ENCODE measurements around the gene FRMPD1.
"Not testable (repeated sequence)": the region's sequence is repeated elsewhere in the genome, so short reads cannot be mapped to it uniquely, and the experiment has no call there.

FRMPD1 gene

DNA sequence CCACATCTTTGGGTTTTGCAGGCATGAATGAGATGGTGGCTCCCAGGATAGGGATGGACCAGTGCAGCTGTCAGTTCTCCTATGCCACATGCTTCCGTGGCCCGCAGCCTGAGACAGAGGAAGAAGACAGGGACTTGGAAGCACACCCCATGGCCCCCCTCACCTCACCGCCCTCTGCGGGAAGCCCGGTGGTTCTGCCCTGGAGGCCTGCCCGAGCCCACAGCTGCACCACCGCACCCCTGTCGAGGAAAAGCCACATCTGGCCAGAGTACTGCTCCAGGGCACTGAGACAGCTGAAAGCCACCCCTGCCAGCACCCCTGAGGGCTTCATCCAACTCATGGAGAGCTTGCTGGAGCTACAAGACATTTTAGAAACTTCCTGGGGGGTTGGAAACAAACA lies 95.2 kb downstream of the FRMPD1 start:
- no peak for DNase-seq

DNA sequence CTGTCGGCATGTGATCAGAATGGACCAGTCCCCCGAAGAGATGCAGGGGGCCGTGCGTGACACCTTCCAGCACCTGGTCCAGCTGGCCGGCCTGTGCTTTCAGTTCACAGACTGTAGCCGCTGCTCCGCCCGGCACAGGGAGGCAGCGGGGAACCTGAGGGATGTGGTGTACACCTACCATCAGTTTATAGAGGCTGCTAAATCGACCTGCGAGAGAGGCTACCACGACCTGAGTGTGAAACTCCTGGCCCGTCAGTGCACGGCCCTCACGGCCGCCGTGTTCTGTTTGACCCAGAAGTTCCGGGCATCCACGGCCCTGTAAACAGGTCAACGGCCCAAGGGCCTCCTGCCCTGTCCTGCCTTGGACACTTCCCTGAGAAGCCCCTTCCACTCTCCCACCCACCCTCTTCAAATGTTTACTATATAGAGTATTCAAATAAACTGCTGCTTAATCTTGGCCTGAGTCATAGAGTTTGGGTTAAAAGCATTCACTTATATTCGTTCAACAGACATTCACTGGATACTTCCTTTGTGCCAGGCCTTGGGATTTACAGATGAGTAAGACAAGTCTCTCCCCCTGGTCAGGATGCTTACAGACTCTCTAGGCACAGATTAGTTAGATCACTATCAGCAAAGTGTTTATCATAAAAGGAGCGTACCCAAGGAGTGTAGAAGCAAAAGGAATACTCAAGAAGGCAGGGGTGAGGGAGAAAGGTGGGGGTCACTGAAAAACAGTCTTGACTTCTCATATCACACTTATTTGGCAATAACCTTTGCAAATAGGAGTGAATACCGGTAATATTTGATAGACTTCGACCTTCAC lies 95.9 kb downstream of the FRMPD1 start:
- DNase-seq: no peak

DNA sequence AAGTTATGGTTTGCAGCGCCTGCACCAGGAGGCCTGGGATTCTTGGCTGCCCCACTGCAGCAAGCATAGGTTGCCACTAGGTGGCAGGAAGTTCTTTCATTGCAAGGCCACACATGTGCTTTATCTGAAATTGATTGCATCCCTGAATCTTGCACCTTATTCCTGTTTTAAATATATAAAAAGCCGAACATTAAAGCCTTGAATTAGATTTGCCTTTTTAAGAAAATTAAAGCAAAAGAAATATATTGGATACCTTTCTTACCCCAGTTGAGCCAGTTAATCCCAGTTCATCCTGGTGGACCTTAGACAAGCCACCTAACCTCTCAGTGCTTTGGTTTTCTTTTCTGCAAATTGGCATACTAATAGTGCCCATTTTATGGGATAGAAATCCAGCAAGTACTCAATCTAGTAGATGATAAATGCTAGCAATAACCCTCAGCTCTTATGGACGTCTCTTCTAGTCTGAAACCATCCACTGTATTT lies 96.6 kb downstream of the FRMPD1 start:
- no peak for DNase-seq

DNA sequence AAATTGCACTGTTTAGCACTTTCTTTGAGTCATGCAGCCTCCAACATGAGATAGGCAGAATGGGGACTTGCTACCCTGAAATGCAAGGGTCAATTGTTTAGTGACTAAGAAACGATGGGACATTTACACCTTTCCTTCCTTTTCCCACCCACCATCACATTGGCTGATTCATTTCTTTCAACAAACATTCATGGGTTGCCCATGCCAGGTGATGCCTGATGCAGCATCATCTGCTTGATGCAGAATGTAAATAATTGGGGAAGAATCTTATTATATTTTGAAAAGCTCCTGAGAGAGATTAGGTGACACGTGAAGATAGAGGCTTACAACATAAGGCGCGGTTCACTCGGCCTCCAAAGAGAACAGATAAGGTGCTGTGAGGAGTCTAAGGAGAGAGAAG lies 98.4 kb downstream of the FRMPD1 start:
- DNase-seq: no peak

DNA sequence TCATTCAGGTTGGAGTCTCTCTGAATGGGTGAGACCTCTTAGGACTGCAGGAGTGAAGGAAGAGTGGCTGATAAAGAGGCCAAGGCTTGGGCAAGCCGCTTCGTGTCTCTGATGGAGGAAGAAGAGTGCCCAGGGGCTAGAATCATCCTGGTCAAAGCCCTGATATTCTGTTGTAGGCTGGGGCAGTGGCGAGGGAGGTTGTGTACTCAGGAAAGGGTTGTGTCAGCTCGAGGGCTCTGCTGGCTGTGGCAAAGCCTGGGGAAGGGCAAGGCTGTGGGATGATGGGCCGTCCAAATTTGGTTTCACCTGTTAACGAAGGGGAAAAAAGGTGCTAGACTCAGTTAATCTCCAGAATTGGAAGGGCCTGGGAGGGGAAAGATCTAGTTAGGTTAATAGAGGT lies 100.4 kb downstream of the FRMPD1 start:
- DNase-seq: no peak

DNA sequence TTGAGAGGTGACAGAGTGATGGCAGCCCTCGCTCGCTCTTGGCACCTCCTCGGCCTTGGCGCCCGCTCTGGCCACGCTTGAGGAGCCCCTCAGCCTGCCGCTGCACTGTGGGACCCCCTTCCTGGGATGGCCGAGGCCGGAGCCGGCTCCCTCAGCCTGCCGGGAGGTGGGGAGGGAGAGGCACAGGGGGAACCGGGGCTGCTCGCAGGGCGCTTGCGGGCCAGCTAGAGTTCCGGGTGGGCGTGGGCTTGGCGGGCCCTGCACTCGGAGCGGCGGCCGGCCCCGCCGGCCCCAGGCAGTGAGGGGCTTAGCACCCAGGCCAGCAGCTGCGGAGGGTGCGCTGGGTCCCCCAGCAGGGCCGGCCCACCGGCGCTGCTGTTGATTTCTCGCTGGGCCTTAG lies 101.0 kb downstream of the FRMPD1 start:
- not testable (repeated sequence) for DNase-seq

DNA sequence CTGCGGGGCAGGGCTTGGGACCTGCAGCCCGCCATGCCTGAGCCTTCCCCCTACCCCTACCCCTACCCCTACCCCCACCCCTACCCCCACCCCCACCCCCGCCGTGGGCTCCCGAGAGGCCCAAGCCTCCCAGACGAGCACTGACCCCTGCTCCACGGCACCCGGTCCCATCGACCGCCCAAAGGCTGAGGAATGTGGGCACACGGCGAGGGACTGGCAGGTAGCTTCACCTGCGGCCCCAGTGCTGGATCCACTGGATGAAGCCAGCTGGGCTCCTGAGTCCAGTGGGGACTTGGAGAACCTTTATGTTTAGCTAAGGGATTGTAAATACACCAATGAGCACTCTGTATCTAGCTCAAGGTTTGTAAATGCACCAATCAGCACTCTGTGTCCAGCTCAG lies 101.4 kb downstream of the FRMPD1 start:
- DNase-seq: not testable (repeated sequence)

DNA sequence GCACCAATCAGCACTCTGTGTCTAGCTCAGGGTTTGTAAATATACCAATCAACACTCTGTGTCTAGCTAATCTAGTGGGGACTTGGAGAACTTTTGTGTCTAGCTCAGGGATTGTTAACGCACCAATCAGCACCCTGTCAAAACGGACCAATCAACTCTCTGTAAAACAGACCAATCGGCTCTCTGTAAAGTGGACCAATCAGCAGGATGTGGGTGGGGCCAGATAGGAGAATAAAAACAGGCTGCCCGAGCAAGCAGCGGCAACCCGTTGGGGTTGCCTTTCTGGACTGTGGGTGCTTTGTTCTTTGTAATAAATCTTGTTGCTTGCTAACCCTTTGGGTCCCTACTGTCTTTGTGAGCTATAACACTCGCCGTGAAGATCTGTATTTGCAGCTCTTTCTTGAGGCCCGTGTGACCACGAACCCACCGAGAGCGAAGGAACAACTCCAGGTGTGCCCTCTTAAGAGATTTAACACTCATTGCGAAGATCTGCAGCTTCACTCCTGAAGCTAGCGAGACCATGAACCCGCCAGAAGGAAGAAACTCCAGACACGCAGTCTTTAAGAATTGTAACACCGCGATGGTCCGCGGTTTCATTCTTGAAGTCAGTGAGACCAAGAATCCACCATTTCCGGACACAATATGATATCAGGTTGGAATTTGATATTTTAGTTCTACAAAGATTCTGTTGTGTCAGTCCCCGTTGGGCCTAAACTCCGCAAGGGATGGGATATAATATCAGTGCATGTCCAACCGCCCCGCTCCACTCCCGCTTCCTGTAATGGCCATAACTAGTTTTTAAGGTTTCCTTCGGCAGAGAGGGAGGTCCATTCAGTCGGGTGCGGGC lies 102.1 kb downstream of the FRMPD1 start:
- no peak for DNase-seq

DNA sequence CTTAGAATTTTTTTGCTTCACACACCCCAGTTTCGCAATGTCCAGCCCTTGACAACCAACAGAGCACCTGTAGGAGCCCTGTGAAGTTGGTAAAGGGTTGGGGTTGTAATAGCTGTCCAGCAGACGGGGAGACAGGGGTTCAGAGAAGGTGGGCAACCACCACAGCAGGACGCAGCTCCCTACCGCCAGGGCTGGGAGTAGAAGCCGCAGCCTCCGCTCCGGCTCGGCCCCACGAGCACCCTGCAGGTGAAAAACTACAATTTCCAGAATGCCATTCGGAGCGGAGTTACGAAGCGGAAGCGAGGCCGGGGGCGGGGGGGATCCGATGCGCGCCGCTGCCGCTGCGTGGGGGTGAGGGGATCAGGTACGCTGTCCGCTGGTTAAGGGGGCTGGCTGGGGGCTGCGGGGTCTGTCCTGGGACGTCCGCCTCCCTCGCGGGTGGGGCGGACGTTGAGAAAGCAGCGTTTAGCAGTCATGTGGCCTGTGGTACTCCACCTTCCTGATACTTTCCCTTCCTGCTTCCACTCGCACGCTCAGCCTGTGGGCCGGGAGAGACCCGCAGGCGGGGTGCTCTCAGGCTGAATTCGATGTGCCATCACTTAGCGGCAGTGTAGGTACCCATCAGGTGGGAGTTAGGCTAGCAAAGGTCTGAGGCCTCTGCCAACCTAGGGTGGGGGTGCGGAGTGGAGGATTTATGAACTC lies 102.9 kb downstream of the FRMPD1 start, which contains the start of gene TRMT10B:
Gene TRMT10B, plus strand, starts transcription at position 317 of the 702 bp plus-strand sequence. CDS start 8,127 bp downstream, outside the sequence.
- no peak for DNase-seq

DNA sequence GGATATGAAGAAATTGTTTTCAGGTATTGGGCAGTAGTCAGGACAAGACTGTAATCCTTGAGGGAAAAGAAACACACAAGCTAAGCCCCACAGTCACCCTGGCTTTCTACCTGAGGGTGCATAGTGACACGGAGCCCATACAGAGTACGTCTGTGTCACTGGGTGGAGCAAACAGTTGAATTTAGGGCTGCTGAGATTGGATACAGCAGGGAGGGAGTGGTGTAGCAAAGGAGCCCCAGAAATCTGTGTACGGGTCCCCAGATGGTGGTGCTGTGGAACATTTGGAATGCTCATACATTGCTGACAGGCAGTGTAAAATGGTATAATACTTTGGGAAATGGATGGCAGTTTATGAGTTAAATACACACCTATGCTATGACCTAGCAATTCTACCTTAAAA lies 108.0 kb downstream of the FRMPD1 start:
- no peak for DNase-seq

DNA sequence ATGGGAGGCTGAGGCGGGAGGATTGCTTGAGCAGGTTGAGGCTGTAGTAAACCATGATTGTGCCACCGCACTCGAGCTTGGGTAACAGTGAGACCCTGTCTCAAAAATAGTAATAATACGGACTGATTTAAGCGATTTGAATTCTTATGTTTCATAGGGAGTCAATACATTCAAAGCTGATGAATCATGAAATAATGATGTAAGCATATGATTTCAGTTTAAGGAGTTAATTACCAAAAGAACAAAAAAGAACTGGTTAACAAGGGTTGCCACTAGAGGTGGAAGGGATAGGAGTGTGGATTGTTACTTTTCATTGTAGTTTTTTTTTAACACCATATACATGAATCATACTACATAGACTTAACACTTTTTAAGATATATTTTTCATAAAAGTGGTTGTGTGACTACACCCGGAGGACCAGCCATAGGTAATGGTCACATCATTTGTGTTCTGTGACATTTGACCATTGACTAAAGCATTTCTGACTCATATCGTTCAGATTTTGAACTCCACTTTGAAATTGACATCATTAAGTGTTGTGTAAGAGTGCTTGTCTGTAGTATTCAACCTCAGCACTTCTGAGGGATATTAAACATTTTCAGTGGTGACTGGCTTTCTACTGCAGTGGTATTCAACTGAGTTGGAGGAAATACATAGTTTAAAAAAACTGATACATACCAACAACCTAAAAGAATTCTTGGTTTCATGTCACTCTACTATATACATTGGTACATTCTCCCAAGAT lies 109.8 kb downstream of the FRMPD1 start:
- no peak for DNase-seq

DNA sequence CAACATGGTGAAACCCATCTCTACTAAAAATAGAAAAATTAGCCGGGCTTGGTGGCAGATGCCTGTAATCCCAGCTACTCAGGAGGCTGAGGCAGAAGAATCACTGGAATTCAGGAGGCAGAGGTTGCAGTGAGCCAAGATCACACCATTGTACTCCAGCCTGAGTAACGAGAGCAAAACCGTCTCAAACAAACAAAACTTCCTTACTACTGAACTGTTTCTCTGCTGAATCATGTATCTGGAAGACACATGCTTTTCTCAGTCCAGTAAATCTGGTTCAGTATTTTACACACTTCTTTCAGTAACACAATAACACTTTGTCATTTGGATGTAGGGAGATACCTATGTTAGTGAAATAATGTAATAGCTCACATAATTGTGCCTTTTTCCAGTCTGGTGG lies 110.8 kb downstream of the FRMPD1 start:
- DNase-seq: no peak

DNA sequence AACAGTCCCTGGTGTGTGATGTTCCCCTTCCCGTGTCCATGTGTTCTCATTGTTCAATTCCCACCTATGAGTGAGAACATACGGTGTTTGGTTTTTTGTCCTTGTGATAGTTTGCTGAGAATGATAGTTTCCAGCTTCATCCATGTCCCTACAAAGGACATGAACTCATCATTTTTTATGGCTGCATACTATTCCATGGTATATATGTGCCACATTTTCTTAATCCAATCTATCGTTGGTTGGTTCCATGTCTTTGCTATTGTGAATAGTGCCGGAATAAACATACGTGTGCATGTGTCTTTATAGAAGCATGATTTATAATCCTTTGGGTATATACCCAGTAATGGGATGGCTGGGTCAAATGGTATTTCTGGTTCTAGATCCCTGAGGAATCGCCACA lies 114.5 kb downstream of the FRMPD1 start:
- not testable (repeated sequence) for DNase-seq

DNA sequence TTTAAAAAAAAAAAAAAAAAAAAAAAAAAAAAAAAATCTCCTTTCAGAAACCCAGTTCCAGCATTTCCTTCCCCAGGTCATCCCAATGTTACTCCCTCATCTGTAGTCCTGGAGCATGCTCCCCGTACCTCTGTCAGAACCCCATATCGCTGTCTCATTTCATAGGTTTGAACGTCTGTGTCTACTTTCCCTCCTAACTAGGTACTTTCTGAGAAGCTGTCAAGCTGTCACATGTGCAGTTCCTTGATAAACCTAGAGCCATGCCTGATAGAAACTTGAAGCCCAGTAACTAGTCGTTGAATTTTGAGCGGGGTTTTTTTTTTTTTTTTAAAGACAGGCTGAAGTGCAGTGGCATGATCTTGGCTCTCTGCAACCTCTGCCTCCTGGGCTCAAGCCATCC lies 118.6 kb downstream of the FRMPD1 start:
- no peak for DNase-seq

DNA sequence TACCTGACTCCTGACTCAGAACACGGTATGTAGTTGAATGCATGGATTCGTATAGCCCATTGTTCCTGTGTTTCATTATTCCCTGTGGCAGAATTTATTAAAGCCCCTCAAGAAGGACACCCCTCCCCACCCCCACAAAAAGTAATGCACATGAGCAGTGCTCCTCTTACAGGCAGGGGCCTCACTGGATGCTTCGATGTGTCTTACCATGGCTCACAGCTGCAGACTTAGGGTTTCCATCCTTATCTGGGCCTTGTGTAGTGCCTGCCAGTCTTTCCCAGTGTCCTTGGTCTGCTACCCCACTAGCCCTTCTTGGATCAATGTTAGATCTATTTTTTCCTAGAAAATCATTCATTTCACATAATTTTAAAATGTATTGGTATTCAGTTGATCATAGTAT lies 119.2 kb downstream of the FRMPD1 start:
- DNase-seq: no peak

DNA sequence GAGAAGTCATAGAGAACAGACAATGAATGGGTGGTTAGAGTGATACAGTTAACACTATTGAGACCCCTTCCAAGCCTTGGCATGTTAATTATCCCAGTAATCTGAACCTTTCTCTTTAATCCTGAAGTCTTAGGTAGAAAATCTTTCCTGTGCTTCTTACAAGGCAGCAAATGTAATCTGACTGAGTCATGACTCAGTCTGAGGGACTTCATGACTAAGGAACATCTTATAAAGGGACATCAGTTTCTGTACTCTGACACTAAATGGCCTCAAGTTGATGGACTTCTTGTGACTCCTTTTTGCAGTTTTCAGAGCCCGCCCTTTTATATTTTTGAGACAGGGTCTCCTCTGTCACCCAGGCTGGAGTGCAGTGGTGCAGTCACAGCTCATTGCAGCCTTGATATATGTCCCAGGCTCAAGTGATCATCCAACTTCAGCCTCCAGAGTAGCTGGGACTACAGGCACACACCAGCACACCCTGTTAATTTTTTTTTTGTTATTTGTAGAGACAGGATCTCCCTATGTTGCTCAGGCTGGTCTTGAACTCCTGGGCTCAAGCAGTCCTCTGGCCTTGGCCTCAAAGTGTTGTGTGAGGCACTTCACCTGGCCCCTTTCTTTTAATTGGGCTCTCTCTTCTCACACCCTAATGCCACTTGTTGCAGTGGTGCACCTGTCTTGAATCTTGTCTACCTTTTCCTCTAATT lies 124.6 kb downstream of the FRMPD1 start:
- DNase-seq: no peak

DNA sequence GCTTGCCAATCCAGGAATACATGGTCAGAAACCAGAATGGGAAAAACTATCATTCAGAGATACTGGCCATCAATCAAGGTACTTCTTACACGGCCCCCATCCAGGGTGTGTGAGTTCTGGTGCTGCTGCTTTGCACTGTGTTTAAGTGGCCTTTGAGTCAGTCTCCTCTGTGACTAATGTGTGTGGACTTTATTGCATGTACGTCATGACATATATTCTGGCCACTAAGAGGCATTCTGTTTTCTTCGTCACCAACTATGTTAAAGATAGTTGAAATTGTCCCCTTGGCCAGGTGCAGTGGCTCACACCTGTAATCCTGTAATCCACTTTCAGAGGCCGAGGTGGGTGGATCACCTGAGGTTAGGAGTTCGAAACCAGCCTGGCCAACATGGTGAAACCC lies 125.6 kb downstream of the FRMPD1 start:
- no peak for DNase-seq

DNA sequence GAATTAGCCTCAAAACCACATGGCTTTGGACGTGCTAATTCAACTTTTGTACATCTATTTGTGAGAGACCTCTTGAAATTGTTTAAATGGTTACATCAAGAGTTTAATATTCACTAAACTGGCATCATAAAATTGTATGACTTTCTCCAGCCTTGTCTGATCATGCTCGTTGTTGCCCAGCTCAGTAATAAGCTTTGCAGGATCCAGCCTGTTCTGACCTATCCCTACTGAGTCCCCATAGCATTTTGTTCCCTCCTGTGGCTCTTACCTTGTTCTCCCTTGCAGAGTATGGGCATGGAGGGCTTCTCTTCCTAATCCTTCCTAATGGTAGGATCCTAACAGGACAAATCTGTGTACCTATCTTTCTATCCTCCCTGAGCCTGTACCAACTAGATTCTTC lies 127.8 kb downstream of the FRMPD1 start:
- DNase-seq: no peak

DNA sequence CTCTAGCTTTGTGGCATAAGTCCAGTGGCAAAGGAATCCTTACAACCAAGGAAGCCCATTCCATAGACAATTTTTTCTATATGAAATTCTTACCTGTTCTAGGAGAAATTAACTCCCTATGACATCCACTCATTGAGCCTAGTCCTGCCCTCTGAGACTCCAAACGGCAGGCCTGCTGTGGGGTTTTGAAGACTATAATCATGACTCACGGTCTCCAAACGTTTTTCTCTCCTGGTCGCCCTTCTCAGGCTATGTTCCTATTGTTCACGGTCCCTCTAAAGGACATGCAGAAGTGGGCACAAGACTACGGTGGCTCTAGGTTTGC lies 133.5 kb downstream of the FRMPD1 start:
- no peak for DNase-seq

DNA sequence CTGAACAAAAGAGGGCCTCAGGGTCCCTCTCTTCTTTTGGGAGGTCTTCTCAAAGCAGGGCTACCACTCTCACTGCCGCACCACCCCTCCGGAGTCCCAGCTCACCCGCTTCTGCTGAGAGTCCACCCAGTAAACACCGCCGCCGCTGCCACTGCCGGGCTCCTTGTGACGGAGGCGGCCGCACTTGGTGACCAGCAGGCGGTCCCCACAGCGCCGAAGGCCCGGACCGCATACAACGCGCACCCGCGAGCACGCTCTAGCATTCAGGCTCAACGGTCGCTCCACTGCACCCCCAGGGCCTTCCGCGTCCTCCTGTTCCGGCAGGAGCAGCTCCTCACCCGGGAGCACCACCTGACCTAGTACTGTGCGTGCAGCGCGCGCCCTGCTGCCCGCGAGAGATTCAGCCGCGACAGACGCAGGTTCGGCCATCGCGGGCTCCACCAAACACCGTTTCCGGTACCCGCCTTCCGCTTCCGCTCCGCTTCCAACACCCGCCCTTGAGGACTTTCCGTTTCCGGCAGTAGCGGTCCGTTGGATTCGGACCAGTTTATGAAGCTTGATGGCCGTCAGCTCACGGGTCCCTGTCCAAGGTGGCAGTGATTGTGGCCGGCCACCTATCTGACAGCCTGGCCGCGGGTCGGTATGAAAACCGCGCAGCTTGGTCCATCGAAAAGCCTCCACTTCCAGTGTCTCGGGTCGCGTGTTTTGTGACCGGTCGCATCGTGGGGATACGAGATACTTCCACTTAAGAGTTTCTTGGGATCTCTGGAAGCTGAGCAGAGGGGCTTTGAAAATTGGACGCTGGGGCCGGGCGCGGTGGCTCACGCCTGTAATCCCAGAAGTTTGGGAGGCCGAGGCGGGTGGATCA lies 134.1 kb downstream of the FRMPD1 start, which contains the start of gene EXOSC3:
Gene EXOSC3, minus strand, starts transcription at position 449 of the 868 bp plus-strand sequence. Its CDS starts 20 bp downstream, at position 429.
- peak; percentile 13 for DNase-seq

DNA sequence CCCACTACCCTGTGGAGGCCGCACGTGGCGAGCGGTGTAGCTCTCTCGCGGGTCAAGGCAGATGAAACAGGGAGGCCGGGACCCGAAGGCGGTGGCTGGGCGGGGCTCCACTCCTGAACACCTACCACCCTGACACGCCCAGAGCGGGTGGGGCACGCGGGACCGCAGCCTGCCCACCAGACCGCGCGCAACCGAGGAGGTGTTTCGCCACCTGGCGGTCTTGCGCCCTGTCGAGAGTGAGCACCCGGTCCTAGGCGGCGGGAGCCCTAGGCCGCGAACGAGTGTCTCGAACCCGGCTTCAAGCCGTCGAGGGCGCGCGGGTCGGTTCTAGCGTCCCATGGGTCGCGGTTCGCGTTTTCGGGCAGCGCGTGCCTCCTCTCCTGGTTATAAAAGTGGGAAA lies 136.3 kb downstream of the FRMPD1 start:
- DNase-seq: no peak

All from SHP77 treated with DMSO at 0.1 percent for 48 hours (cell line).